Stomach smooth muscle (tissue), 2 donors: Measurements from ENCODE around the gene VARS1.
"Not testable (repeated sequence)": the region's sequence is repeated elsewhere in the genome, so short reads cannot be mapped to it uniquely, and the experiment has no call there.

Source experiments
- H3K27ac ChIP-seq: one replicate; pipeline ENCODE4 v1.7.0; 2013; ENCODE audit warnings: mild to moderate bottlenecking, low read length, inconsistent platforms
- H3K27me3 ChIP-seq, 2 donors: one replicate each; pipeline ENCODE4 v1.7.0; 2013; ENCODE audit warnings: low read length in 2 of 2; ENCODE audit not compliant: insufficient read depth in 2 of 2, control insufficient read depth in 1 of 2
- H3K36me3 ChIP-seq, 2 donors: one replicate each; pipeline ENCODE4 v1.7.0; 2013; ENCODE audit warnings: low read length in 2 of 2; ENCODE audit not compliant: control insufficient read depth in 2 of 2, insufficient read depth in 2 of 2
- H3K4me1 ChIP-seq: one replicate; pipeline ENCODE4 v1.7.0; 2013; ENCODE audit warnings: low read length; ENCODE audit not compliant: control insufficient read depth, insufficient read depth
- H3K4me3 ChIP-seq, 2 donors: one replicate each; pipeline ENCODE4 v1.7.0; 2013; ENCODE audit warnings: low read length in 2 of 2
- H3K9ac ChIP-seq, 2 donors: one replicate each; pipeline ENCODE4 v1.7.0; 2013; ENCODE audit warnings: low read length in 2 of 2, mild to moderate bottlenecking in 1 of 2
- H3K9me3 ChIP-seq, 2 donors: one replicate each; pipeline ENCODE4 v1.7.0; 2013; ENCODE audit warnings: low read length in 2 of 2; ENCODE audit not compliant: control insufficient read depth in 2 of 2
- donor health status: healthy.
- donor health status: Pancreatic carcinoma.

The VARS1 gene

DNA sequence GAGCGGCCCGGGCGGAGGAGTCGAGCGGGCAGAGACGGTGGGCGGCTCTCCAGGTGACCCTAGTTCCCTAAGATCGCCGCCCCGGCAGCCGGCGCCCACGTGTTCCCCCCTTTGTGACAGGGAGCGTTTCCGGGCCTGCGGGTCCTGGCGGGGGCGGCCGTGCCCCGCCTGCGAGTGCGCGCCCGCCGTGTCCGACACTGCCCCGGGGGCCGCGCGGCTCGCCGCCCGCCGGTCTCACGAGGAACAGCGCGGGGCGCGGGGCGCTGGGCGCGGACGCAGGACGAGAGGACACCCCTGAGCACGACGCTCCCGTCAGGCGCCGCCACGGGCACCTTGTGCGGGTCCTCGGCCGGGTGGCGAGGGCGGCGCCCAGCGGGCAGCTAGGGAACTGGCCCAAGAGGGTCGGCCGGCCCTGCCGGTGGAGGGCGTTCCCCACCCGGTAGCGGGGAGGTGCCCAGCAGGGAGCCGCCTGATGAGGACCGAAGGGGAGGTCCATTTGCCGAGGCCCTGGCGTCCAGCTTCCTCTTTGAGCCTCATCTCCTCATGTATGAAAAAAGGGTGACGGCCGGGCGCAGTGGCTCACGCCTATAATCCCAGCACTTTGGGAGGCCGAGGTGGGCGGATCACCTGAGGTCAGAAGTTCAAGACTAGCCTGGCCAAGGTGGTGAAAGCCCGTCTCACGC lies at the start of gene VARS1:
TSS of gene VARS1 (minus strand) at position 137 of the 683 bp plus-strand sequence. CDS start 535 bp downstream, outside the sequence.
- Histone ChIP-seq H3K4me3 (peak within 1 kb of the TSS; percentile 92 to 93), H3K4me1 (peaks cover 15% of the 10 kb centered on the region), H3K9me3 (no peaks in the 10 kb centered on the region), H3K36me3 (peaks cover 3 to 8% of the 10 kb centered on the region in 2 donors), H3K9ac (peak within 1 kb of the TSS; percentile 96 to 100), H3K27ac (peak within 1 kb of the TSS; percentile 86), H3K27me3 (no peaks in the 10 kb centered on the region)

DNA sequence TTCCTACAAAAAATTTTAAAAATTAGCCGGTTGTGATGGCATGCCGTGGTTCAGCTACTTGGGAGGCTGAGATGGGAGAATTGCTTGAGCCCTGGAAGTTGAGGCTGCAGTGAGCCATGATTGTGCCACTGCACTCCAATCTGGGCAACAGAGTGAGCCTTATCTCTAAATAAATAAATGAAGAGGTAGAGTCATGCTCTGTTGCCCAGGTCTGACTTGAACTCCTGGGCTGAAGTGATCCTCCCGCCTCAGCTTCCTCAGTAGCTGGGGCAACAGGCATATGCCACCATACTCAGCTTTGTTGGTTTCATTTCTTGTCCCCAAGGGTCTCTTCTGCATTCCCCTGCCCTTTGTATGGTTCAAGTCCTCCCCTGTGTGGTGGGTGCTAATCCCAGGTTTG lies 49.0 kb upstream of the VARS1 start:
- no peak overlapping the region for H3K9ac ChIP-seq
- H3K27me3 ChIP-seq: no peaks in the 10 kb centered on the region
- H3K4me3 ChIP-seq: no peak overlapping the region
- H3K4me1 ChIP-seq: no peaks in the 10 kb centered on the region
- no peak overlapping the region for H3K27ac ChIP-seq
- no peaks in the 10 kb centered on the region for H3K9me3 ChIP-seq
- H3K36me3 ChIP-seq: peaks cover 2 to 24% of the 10 kb centered on the region in 2 donors

DNA sequence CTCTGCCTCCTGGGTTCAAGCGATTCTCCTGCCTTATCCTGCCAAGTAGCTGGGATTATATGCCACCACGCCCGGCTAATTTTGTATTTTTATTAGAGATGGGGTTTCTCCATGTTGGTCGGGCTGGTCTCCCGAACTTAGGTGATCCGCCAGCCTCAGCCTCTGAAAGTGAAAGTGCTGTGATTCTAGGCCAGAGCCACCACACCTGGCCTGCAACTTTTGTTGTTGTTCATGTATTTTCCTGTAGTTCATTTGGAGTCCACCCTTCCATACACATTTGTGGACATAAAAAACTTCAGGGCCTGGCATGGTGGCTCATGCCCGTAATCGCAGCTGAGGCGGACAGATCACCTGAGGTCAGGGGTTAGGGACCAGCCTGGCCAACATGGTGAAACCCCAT lies 46.5 kb upstream of the VARS1 start:
- H3K9ac ChIP-seq: no peak overlapping the region
- H3K27me3 ChIP-seq: no peaks in the 10 kb centered on the region
- peaks cover 10% of the 10 kb centered on the region for H3K4me1 ChIP-seq
- H3K4me3 ChIP-seq: no peak overlapping the region
- no peak overlapping the region for H3K27ac ChIP-seq
- H3K36me3 ChIP-seq: peaks cover 17 to 40% of the 10 kb centered on the region in 2 donors
- no peaks in the 10 kb centered on the region for H3K9me3 ChIP-seq

GRCh38 chr6:31839779-31840126 lies 44.2 kb upstream of the VARS1 start:
- H3K27me3 ChIP-seq, H3K27ac ChIP-seq, H3K4me3 ChIP-seq, H3K9ac ChIP-seq, H3K9me3 ChIP-seq: not testable (repeated sequence)
- Histone ChIP-seq H3K4me1 (peaks cover 28% of the 10 kb centered on the region), H3K36me3 (peaks cover 17 to 43% of the 10 kb centered on the region in 2 donors)

DNA sequence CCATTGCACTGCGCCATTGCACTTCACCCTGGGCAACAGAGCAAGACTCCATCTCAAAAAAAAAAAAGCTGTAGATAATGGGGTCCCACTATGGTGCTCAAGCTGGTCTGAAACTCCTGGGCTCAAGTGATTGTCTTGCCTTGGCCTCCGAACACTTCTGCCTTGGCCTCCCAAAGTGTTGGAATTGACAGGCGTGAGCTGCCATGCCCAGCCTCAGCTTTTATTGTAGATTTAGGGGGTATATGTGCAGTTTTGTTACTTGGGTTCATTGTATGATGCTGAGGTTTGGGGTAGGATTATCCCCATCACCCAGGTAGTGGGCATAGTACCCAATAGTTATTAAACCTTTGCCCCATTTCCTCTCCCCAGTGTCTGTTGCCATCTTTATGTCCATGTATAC lies 43.4 kb upstream of the VARS1 start:
- Histone ChIP-seq H3K4me3 (no peak overlapping the region), H3K36me3 (peaks cover 17 to 36% of the 10 kb centered on the region in 2 donors), H3K9me3 (no peaks in the 10 kb centered on the region), H3K27ac (no peak overlapping the region), H3K9ac (no peak overlapping the region), H3K27me3 (no peaks in the 10 kb centered on the region), H3K4me1 (peaks cover 28% of the 10 kb centered on the region)

- not testable (repeated sequence) for H3K9ac ChIP-seq, H3K9me3 ChIP-seq, H3K27ac ChIP-seq, H3K4me3 ChIP-seq, H3K27me3 ChIP-seq
- Histone ChIP-seq H3K4me1 (peaks cover 28% of the 10 kb centered on the region), H3K36me3 (peaks cover 17 to 36% of the 10 kb centered on the region in 2 donors)
Measured at GRCh38 chr6:31838114-31838553, 42.6 kb upstream of the VARS1 start.

DNA sequence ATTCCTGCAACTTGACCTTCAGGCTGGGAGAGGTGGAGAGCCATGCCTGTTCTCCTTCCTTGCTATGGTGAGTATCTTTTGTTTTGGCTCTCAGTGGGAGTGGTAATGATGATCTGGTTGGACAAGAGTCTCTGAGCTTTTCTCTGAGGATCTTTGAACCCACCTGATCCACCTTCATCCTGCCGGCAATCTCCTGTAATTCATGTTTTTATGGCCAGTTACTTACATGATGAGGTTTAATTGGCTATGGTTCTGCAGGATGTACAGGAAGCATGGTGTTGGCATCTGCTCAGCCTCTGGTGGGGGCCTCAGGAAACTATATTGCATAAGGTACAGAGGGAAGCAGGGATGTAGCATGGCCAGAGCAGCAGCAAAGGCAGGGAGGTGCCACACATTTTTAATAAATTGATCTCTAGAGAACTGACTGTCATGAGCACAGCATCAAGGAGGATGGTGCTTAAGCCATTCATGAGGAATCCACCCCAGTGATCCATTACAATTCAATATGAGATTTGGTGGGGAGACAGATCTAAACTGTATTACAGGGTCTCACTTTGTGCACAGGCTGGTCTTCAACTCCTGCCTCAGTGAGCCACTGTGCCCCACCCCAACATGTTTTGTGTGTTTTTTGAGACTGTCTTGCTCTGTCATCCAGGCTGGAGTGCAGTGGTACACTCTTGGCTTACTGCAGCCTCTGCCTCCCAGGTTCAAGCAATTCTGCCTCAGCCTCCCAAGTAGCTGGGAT lies 42.0 kb upstream of the VARS1 start:
- Histone ChIP-seq H3K4me1 (peaks cover 28% of the 10 kb centered on the region), H3K36me3 (peaks cover 17 to 32% of the 10 kb centered on the region in 2 donors), H3K9me3 (no peaks in the 10 kb centered on the region), H3K27ac (peak overlapping the region; percentile 93), H3K9ac (peak overlapping the region in 1 of 2 donors; percentile 43), H3K4me3 (peak overlapping the region; percentile 17 to 47), H3K27me3 (no peaks in the 10 kb centered on the region)

GRCh38 chr6:31836474-31837368 lies 41.2 kb upstream of the VARS1 start:
- H3K36me3 ChIP-seq: peaks cover 17 to 32% of the 10 kb centered on the region in 2 donors
- H3K9me3 ChIP-seq: no peaks in the 10 kb centered on the region
- H3K27ac ChIP-seq: peak overlapping the region; percentile 93
- peaks cover 33% of the 10 kb centered on the region for H3K4me1 ChIP-seq
- peak overlapping the region; percentile 58 to 97 for H3K9ac ChIP-seq
- H3K4me3 ChIP-seq: peak overlapping the region; percentile 35 to 97
- no peaks in the 10 kb centered on the region for H3K27me3 ChIP-seq

DNA sequence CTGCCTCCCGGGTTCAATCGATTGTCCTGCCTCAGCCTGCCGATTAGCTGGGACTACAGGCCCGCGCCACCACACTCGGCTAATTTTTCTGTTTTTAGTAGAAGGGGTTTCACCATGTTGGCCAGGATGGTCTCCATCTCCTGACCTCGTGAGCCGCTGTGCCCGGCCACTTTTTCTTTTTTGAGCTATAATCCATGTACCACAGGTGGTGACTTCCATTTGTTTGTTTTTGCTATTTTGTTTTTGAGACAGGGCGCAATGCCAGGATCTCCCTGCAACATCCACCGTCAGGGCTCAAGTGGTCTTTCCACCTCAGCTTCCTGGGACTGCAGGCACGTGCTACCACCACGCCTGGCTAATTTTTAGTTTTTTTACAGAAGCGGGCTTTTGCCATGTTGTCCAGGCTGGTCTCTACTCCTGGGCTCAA lies 40.5 kb upstream of the VARS1 start:
- peak overlapping the region; percentile 58 to 97 for H3K9ac ChIP-seq
- peak overlapping the region; percentile 66 to 97 for H3K4me3 ChIP-seq
- H3K4me1 ChIP-seq: peaks cover 39% of the 10 kb centered on the region
- H3K9me3 ChIP-seq: no peaks in the 10 kb centered on the region
- peak overlapping the region; percentile 93 for H3K27ac ChIP-seq
- H3K27me3 ChIP-seq: no peaks in the 10 kb centered on the region
- peaks cover 17 to 31% of the 10 kb centered on the region in 2 donors for H3K36me3 ChIP-seq
